HUES6 (cell line): ENCODE data around the gene SLC45A1.

Experiments used
- H3K27ac ChIP-seq: 2 replicates; pipeline ENCODE4 v1.7.0; 2013; ENCODE audit warnings: low read depth, mild to moderate bottlenecking, low read length, inconsistent platforms
- H3K27me3 ChIP-seq: 2 replicates; pipeline ENCODE4 v1.6.1; 2013; ENCODE audit warnings: low read length; ENCODE audit not compliant: control insufficient read depth, insufficient read depth
- H3K36me3 ChIP-seq: 2 replicates; pipeline ENCODE4 v1.6.1; 2013; ENCODE audit warnings: low read length; ENCODE audit not compliant: control insufficient read depth, insufficient read depth
- H3K4me1 ChIP-seq: 2 replicates; pipeline ENCODE4 v1.6.1; 2013; ENCODE audit warnings: low read length; ENCODE audit not compliant: control insufficient read depth, insufficient read depth
- H3K4me3 ChIP-seq: 2 replicates; pipeline ENCODE4 v1.5.1; 2013; ENCODE audit warnings: low read depth, low read length
- H3K9ac ChIP-seq: one replicate; pipeline ENCODE4 v1.6.1; 2013; ENCODE audit warnings: mild to moderate bottlenecking, low read length
- H3K9me3 ChIP-seq: 2 replicates; pipeline ENCODE4 v1.6.1; 2013; ENCODE audit warnings: low read depth, low read length; ENCODE audit not compliant: control insufficient read depth, insufficient read depth

Gene SLC45A1

GRCh38 chr1:8339203-8339600 lies 21.3 kb downstream of the SLC45A1 start:
- H3K9me3 ChIP-seq: no peaks in the 10 kb centered on the region
- H3K27ac ChIP-seq: no peak overlapping the region
- H3K4me3 ChIP-seq: no peak overlapping the region
- no peaks in the 10 kb centered on the region for H3K4me1 ChIP-seq
- no peaks in the 10 kb centered on the region for H3K27me3 ChIP-seq
- H3K36me3 ChIP-seq: no peaks in the 10 kb centered on the region
- H3K9ac ChIP-seq: no peak overlapping the region

GRCh38 chr1:8340448-8340847 lies 22.5 kb downstream of the SLC45A1 start:
- H3K9me3 ChIP-seq: no peaks in the 10 kb centered on the region
- no peak overlapping the region for H3K4me3 ChIP-seq
- H3K27ac ChIP-seq: no peak overlapping the region
- H3K36me3 ChIP-seq: no peaks in the 10 kb centered on the region
- no peaks in the 10 kb centered on the region for H3K4me1 ChIP-seq
- H3K9ac ChIP-seq: no peak overlapping the region
- no peaks in the 10 kb centered on the region for H3K27me3 ChIP-seq

- Histone ChIP-seq H3K4me1 (no peaks in the 10 kb centered on the region), H3K9ac (no peak overlapping the region), H3K4me3 (no peak overlapping the region), H3K27me3 (no peaks in the 10 kb centered on the region), H3K9me3 (no peaks in the 10 kb centered on the region), H3K36me3 (no peaks in the 10 kb centered on the region), H3K27ac (no peak overlapping the region)
Observed at GRCh38 chr1:8342325-8342724, 24.4 kb downstream of the SLC45A1 start.

GRCh38 chr1:8343044-8343443 lies 25.1 kb downstream of the SLC45A1 start:
- Histone ChIP-seq H3K4me3 (no peak overlapping the region), H3K27ac (no peak overlapping the region), H3K9ac (no peak overlapping the region), H3K4me1 (peaks cover 5% of the 10 kb centered on the region; the same call in 1 of the 2 replicates), H3K9me3 (no peaks in the 10 kb centered on the region), H3K36me3 (no peaks in the 10 kb centered on the region), H3K27me3 (no peaks in the 10 kb centered on the region)

- Histone ChIP-seq H3K4me3 (no peak overlapping the region), H3K36me3 (no peaks in the 10 kb centered on the region), H3K27ac (no peak overlapping the region), H3K27me3 (no peaks in the 10 kb centered on the region), H3K4me1 (peaks cover 6% of the 10 kb centered on the region; the same call in 1 of the 2 replicates), H3K9me3 (no peaks in the 10 kb centered on the region), H3K9ac (no peak overlapping the region)
Observed at GRCh38 chr1:8343464-8344001, 25.6 kb downstream of the SLC45A1 start.

- H3K27ac ChIP-seq: no peak overlapping the region
- H3K36me3 ChIP-seq: no peaks in the 10 kb centered on the region
- peaks cover 16% of the 10 kb centered on the region; the same call in 1 of the 2 replicates for H3K4me1 ChIP-seq
- H3K27me3 ChIP-seq: no peaks in the 10 kb centered on the region
- H3K9ac ChIP-seq: no peak overlapping the region
- no peak overlapping the region for H3K4me3 ChIP-seq
- no peaks in the 10 kb centered on the region for H3K9me3 ChIP-seq
Observed at GRCh38 chr1:8344893-8345507, 27.1 kb downstream of the SLC45A1 start.

- Histone ChIP-seq H3K27ac (no peak overlapping the region), H3K9me3 (no peaks in the 10 kb centered on the region), H3K9ac (no peak overlapping the region), H3K4me1 (peaks cover 16% of the 10 kb centered on the region; the same call in 1 of the 2 replicates), H3K27me3 (no peaks in the 10 kb centered on the region), H3K4me3 (no peak overlapping the region), H3K36me3 (no peaks in the 10 kb centered on the region)
Observed at GRCh38 chr1:8345621-8346415, 27.9 kb downstream of the SLC45A1 start.

- Histone ChIP-seq H3K9ac (no peak overlapping the region), H3K27me3 (no peaks in the 10 kb centered on the region), H3K36me3 (0 out of 2 replicates have a peak, but pooled peaks cover 4% of the 10 kb centered on the region), H3K9me3 (no peaks in the 10 kb centered on the region), H3K27ac (no peak overlapping the region), H3K4me3 (no peak overlapping the region), H3K4me1 (peaks cover 18% of the 10 kb centered on the region; the same call in 1 of the 2 replicates)
Observed at GRCh38 chr1:8347635-8348034, 29.7 kb downstream of the SLC45A1 start.

- Histone ChIP-seq H3K4me1 (peaks cover 18% of the 10 kb centered on the region; the same call in 1 of the 2 replicates), H3K27ac (no peak overlapping the region), H3K4me3 (no peak overlapping the region), H3K9me3 (no peaks in the 10 kb centered on the region), H3K9ac (no peak overlapping the region), H3K36me3 (peaks cover 8% of the 10 kb centered on the region; the same call in 1 of the 2 replicates), H3K27me3 (no peaks in the 10 kb centered on the region)
Observed at GRCh38 chr1:8348047-8348776, 30.3 kb downstream of the SLC45A1 start.

- Histone ChIP-seq H3K36me3 (peaks cover 15% of the 10 kb centered on the region), H3K4me3 (no peak overlapping the region), H3K4me1 (peaks cover 18% of the 10 kb centered on the region; the same call in 1 of the 2 replicates), H3K9ac (no peak overlapping the region), H3K27ac (no peak overlapping the region), H3K27me3 (no peaks in the 10 kb centered on the region), H3K9me3 (no peaks in the 10 kb centered on the region)
Observed at GRCh38 chr1:8348777-8349472, 31.0 kb downstream of the SLC45A1 start.
